Endodermal cell (in vitro differentiated cells): ENCODE data around the gene TAF3. TPM values are rescaled to one million over a fixed set of nuclear protein-coding genes. Genes with fewer than 3 reads are reported as not detected.
A peak's percentile ranks its signal among the peaks of the same experiment; 100 is the strongest.

Experiments used
- DNase-seq: peaks from one replicate; pipeline ENCODE4 v3.0.0-alpha.2; 2017
- H3K27ac ChIP-seq: 2 replicates; pipeline ENCODE4 v1.5.1; 2013; ENCODE audit warnings: mild to moderate bottlenecking, low read depth, low read length, moderate library complexity
- H3K27me3 ChIP-seq: 2 replicates; pipeline ENCODE4 v1.6.1; 2013; ENCODE audit warnings: mild to moderate bottlenecking, low read length, moderate library complexity; ENCODE audit not compliant: insufficient read depth, control insufficient read depth, poor library complexity, severe bottlenecking
- H3K36me3 ChIP-seq: 2 replicates; pipeline ENCODE4 v1.7.0; 2013; ENCODE audit warnings: mild to moderate bottlenecking, low read length, moderate library complexity; ENCODE audit not compliant: control insufficient read depth, insufficient read depth
- H3K4me1 ChIP-seq: one replicate; pipeline ENCODE4 v1.7.0; 2013; ENCODE audit warnings: low read length; ENCODE audit not compliant: control insufficient read depth, insufficient read depth
- H3K4me3 ChIP-seq: 2 replicates; pipeline ENCODE4 v1.5.1; 2013; ENCODE audit warnings: mild to moderate bottlenecking, low read length, moderate library complexity
- H3K9ac ChIP-seq: 2 replicates; pipeline ENCODE4 v1.6.1; 2013; ENCODE audit warnings: mild to moderate bottlenecking, low read length, moderate library complexity; ENCODE audit not compliant: poor library complexity, severe bottlenecking; ENCODE audit errors: extremely low read depth
- H3K9me3 ChIP-seq: 2 replicates; pipeline ENCODE4 v1.6.1; 2013; ENCODE audit warnings: mild to moderate bottlenecking, low read length, moderate library complexity; ENCODE audit not compliant: control insufficient read depth
- H3K27ac Mint-ChIP-seq: 2 replicates; pipeline ENCODE4 v1.8.0; 2020; ENCODE audit warnings: mixed read lengths
- H3K27me3 Mint-ChIP-seq: 2 replicates; pipeline ENCODE4 v1.8.0; 2021; ENCODE audit warnings: mild to moderate bottlenecking, mixed read lengths; ENCODE audit not compliant: insufficient read depth
- H3K36me3 Mint-ChIP-seq: 2 replicates; pipeline ENCODE4 v1.8.0; 2020; ENCODE audit warnings: low read depth, mixed read lengths
- H3K4me1 Mint-ChIP-seq: 2 replicates; pipeline ENCODE4 v1.8.0; 2020; ENCODE audit warnings: mixed read lengths
- H3K4me3 Mint-ChIP-seq: 2 replicates; pipeline ENCODE4 v1.8.0; 2020; ENCODE audit warnings: mild to moderate bottlenecking, moderate library complexity, mixed read lengths
- H3K9me3 Mint-ChIP-seq: 2 replicates; pipeline ENCODE4 v1.8.0; 2020; ENCODE audit warnings: mild to moderate bottlenecking, mixed read lengths
- WGBS, 2 experiments: methylation state at CpG; one replicate each; pipeline versions ENCODE4 v1.1.5 to v1.1.7; 2013; ENCODE audit warnings: missing lambda C conversion rate in 2 of 2, mixed read lengths in 1 of 2; ENCODE audit not compliant: insufficient coverage in 1 of 2, insufficient read length in 1 of 2; 5-methylcytosine and 5-hydroxymethylcytosine counted together
- total RNA-seq, 2 donors: library from RNA; stranded (reverse); fragmentation: NEBNext Ultra II Directional in 1 of 2; extraction: Animal tissue kit (Norgen Biotek cat#: 25700) in 1 of 2; gene quantifications; 2 replicates in 1 of 2; 3 replicates in 1 of 2; pipeline ENCODE4 v1.2.1, GENCODE V29; 2021
- TF ChIP-seq, protein P1 (sequence below): fragments of 200-600 bp; sonication (generic); conservative IDR thresholded peaks from 2 replicates; pipeline ENCODE4 v1.5.0; 2021; ENCODE audit warnings: antibody characterized with exemption, mild to moderate bottlenecking

TAF3 gene
- total RNA-seq, 2 donors from 2014 or later = 9.9 to 10.0 TPM

DNA sequence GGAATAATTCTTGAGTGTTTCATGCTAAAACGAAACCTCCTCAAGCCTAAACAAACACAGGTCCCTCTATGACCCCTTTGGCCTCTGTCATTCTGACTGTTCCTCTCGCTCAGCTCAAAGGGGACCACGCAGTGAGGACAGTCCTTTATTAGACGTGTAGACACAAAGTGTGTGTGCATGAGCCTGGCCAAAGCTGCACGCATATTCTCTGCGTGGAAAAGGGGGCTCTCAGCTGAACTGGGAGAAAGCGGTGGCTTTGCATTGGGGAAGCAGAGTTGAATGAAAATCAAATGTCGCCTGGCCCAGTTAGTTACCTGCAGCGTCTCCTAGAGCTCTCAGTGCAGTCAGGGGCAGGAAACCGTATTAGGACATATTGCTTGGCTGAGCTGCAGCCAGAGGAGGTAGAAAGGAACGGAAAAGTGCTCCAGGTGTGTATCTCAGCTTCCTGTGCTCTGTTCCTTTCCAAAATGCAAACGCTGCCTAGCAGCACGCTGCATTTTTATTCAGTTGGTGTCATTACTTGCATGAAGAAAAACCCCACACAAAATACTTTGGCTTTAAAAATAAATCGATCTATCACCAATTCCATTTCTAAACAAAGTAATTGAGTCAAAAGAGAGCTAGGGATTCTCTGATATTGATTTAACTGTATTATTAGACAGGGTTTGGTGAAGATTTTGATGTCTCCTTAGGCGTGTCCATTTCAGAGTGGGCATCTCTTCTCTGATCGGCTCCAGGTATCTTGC lies 241.1 kb downstream of the TAF3 start:
- Histone ChIP-seq H3K9me3 (no peaks in the 10 kb centered on the region), H3K27ac (no peak overlapping the region), H3K4me1 (peaks cover 36% of the 10 kb centered on the region), H3K4me3 (peak overlapping the region; percentile 74), H3K36me3 (peaks cover 43% of the 10 kb centered on the region), H3K27me3 (peaks cover 52% of the 10 kb centered on the region), H3K9ac (no peak overlapping the region)
- WGBS, 2 experiments = 30 to 36% methylated on average over 14 to 16 of the region's 16 CpGs
- H3K36me3 Mint-ChIP-seq = peaks cover 80% of the 10 kb centered on the region
- H3K9me3 Mint-ChIP-seq = no peaks in the 10 kb centered on the region
- peaks cover 93% of the 10 kb centered on the region for H3K27me3 Mint-ChIP-seq
- H3K4me3 Mint-ChIP-seq = peak overlapping the region; percentile 86
- H3K27ac Mint-ChIP-seq = no peak overlapping the region
- TF ChIP-seq, protein P1, sequence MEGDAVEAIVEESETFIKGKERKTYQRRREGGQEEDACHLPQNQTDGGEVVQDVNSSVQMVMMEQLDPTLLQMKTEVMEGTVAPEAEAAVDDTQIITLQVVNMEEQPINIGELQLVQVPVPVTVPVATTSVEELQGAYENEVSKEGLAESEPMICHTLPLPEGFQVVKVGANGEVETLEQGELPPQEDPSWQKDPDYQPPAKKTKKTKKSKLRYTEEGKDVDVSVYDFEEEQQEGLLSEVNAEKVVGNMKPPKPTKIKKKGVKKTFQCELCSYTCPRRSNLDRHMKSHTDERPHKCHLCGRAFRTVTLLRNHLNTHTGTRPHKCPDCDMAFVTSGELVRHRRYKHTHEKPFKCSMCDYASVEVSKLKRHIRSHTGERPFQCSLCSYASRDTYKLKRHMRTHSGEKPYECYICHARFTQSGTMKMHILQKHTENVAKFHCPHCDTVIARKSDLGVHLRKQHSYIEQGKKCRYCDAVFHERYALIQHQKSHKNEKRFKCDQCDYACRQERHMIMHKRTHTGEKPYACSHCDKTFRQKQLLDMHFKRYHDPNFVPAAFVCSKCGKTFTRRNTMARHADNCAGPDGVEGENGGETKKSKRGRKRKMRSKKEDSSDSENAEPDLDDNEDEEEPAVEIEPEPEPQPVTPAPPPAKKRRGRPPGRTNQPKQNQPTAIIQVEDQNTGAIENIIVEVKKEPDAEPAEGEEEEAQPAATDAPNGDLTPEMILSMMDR = no peak
- DNase-seq = peak; percentile 69
- H3K4me1 Mint-ChIP-seq = peaks cover 76% of the 10 kb centered on the region

GRCh38 chr10:8060010-8060703 lies 241.9 kb downstream of the TAF3 start:
- Histone ChIP-seq H3K9me3 (no peaks in the 10 kb centered on the region), H3K4me3 (peak overlapping the region; percentile 74), H3K36me3 (peaks cover 50% of the 10 kb centered on the region), H3K27me3 (peaks cover 49% of the 10 kb centered on the region), H3K27ac (no peak overlapping the region), H3K4me1 (peaks cover 36% of the 10 kb centered on the region), H3K9ac (no peak overlapping the region)
- H3K4me3 Mint-ChIP-seq = peak overlapping the region; percentile 86
- WGBS, 2 experiments = 23 to 25% methylated on average over 9 to 12 of the region's 15 CpGs
- H3K9me3 Mint-ChIP-seq = no peaks in the 10 kb centered on the region
- H3K4me1 Mint-ChIP-seq = peaks cover 81% of the 10 kb centered on the region
- no peak overlapping the region for H3K27ac Mint-ChIP-seq
- TF ChIP-seq, protein P1 = no peak
- peaks cover 86% of the 10 kb centered on the region for H3K36me3 Mint-ChIP-seq
- no peak for DNase-seq
- H3K27me3 Mint-ChIP-seq = peaks cover 93% of the 10 kb centered on the region

DNA sequence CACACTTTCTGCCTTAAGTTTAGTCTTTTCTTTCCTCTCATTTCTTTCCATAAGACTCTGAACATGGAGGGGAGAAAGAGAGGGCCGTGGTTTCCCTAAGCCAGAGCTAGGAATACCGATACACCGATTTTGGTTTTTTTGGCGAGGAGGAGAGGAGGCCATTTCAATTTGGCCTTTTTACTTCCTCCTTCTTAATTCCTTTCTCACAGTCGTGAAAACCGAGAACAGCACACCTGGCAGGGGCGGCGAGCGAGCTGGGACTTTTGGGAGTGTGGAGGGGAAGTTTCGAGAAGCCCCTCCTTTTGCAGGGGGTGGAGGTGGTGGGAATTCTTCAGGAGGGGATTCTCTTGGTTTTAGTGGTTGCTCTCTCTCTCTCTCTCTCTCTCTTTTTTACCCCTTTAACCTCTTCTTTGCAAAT lies 242.4 kb downstream of the TAF3 start:
- H3K36me3 ChIP-seq = peaks cover 54% of the 10 kb centered on the region
- H3K9me3 ChIP-seq = no peaks in the 10 kb centered on the region
- H3K27me3 Mint-ChIP-seq = peaks cover 93% of the 10 kb centered on the region
- TF ChIP-seq, protein P1 = no peak
- peaks cover 85% of the 10 kb centered on the region for H3K4me1 Mint-ChIP-seq
- 30 to 39% methylated on average over 3 to 8 of the region's 10 CpGs for WGBS, 2 experiments
- H3K4me3 Mint-ChIP-seq = peak overlapping the region; percentile 86
- H3K4me1 ChIP-seq = peaks cover 36% of the 10 kb centered on the region
- no peaks in the 10 kb centered on the region for H3K9me3 Mint-ChIP-seq
- H3K27ac Mint-ChIP-seq = no peak overlapping the region
- DNase-seq = peak; percentile 61
- H3K4me3 ChIP-seq = peak overlapping the region; percentile 74
- H3K27ac ChIP-seq = no peak overlapping the region
- peaks cover 44% of the 10 kb centered on the region for H3K27me3 ChIP-seq
- peaks cover 90% of the 10 kb centered on the region for H3K36me3 Mint-ChIP-seq
- H3K9ac ChIP-seq = no peak overlapping the region
